COLO668 (cell line): Measurements from ENCODE around the gene INTS4.
"Not testable (repeated sequence)": the region's sequence is repeated elsewhere in the genome, so short reads cannot be mapped to it uniquely, and the experiment has no call there.

ENCODE experiments used
- DNase-seq: peaks from one replicate; lab custom pipeline; 2025; ENCODE audit not compliant: unreplicated experiment; lab: John Stamatoyannopoulos, UW

Gene INTS4

DNA sequence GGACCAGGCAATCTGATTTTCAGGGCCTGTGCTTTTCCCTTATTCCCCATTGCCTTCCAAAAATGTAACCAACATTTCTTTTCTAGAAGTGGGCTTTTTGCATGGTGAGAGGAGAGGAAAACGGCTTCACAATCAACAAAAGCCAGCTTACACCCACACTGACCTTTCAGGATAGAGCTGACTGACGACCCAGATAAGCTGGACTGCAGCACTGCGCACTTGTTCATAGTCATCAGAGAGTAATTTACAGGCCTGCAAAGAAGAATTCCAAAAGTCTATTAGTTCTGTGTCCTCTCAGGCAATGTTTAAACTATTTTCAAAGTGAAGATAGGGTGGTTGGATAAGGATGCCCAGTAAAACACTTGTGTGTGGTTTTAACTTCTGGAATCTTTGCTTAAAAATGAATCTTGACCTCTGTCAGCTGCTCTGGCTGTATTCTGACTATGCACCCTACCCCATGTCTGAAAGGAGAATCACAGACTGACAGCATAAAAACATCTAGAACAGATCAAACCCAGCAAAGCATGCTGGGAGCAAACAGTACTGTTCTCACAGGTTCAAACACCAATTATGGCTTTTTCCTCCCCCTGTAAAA is 35.8 kb downstream of the INTS4 start:
- DNase-seq, result not testable (repeated sequence)

DNA sequence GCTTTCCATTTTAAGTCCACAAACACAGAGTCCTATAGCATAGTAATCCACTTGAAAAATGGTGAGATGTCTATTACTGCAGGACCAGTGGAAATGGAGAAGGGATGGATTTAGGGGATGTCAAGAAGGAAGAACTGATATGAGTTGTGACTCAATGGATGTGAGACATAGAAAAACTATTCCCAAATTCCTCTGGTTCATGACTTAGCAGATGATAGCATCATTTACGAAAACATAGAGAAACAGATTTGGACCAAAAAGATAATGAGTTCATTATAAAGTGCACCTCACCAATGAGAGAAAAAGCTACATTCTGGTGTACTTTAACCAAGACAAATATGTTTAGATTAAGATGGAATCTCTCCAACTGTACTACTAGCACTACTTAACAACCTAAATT is 51.2 kb downstream of the INTS4 start:
- DNase-seq, result not testable (repeated sequence)

DNA sequence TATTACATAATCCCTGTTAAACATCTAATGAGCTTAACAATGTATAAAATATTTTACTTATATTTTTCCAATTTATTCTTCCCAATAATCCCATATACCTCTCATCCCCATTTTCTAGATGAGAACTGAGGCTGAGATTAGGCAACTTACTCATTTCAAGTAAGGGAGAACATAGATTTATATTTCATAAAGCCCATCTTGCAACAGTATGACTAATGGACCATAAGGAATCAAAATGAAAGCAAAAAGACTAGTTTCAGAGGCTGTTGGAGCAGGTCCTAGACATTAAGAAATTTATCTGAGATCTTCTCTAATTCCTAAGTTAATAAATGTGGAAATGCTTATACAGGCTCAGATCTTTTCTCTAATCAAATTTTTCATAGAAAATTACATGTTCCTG is 52.0 kb downstream of the INTS4 start:
- not testable (repeated sequence) for DNase-seq

DNA sequence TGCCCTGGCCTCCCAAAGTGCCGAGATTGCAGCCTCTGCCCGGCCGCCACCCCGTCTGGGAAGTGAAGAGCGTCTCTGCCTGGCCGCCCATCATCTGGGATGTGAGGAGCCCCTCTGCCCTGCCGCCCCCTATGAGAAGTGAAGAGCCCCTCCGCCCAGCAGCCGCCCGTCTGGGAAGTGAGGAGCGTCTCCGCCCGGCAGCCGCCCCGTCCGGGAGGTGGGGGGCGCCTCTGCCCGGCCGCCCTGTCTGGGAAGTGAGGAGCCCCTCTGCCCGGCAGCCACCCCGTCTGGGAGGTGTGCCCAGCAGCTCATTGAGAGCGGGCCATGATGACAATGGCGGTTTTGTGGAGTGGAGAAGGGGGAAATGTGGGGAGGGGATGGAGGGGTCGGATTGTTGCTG is 60.9 kb downstream of the INTS4 start:
- DNase-seq, result not testable (repeated sequence)

DNA sequence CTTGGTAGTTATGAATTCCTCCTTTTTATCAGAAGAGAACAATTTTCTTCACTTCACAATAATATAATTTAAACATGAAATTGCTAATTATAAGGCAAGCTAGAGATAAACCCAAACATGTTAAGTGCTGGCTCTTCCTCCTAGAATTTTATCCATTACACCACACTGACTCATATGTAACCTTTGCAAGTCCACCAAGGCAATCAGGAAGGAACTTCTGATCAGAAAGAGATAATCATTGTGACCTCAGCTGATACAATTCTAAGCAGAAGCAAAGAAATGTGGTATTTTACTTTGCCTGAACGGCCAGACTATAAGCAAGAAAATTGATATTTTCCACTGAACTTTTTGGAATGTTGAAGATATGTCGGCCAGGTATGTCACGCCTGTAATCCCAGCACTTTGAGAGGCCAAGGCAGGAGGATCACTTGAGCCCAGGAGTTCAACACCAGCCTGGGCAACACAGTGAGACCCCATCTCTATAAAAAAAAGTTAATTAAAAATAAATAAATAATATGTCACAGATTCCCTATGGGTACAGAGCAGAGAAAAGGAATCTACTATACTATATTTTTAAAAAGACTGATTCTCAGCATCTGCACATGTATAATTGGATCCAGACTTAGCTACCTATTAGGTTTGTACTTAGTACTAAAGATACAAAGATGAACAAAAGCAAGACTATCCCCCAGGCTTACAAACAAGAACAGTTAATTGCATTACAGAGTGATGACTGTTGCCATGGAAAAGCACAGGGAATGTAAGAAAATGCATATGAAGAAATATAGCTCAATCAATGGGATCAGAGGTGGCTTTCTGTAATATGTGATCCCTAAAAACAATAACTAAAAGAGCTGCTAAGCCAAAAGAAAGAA is 63.9 kb downstream of the INTS4 start:
- DNase-seq, result not testable (repeated sequence)

DNA sequence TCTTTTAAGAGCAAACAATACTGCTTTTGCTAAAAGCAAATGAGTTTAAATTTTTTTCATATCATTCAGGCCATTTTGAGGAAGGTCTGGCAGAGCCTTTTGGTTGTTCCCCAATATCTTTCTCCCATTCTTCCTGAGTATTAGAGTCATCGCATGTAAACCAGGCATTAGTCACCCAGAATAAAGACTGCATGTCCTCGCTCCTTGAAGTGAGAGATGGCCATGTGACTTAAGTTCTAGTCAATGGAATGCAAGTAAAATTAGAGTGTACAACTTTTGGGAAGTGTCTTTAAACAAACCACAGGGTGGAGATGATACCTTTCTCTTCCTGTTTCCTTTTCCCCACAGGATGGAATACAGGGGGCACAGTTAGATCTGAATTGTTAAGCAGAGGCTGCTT is 76.8 kb downstream of the INTS4 start:
- not testable (repeated sequence) for DNase-seq

DNA sequence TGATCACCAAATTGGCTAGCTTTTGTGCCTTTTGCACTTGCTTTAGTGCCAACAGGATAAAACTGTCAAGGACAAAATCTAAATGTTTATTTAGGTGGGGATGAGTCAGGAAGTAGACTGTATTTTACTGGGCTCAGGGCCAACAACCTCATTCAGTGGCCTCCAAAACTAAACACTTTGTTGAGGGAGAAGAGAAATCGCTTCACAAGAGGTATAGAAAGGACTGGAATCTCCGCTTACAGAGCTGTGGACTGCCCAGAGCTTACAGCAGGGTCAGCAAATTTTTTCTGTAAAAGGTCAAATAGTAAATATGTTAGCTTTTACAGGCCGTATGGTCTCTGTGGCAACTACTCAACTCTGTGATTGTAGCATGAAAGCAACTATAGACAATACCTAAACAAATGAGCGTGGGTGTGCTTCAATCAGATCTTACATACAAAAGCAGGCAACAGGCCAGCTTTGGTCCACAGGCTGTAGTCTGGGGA is 80.1 kb downstream of the INTS4 start:
- peak; percentile 63 for DNase-seq

DNA sequence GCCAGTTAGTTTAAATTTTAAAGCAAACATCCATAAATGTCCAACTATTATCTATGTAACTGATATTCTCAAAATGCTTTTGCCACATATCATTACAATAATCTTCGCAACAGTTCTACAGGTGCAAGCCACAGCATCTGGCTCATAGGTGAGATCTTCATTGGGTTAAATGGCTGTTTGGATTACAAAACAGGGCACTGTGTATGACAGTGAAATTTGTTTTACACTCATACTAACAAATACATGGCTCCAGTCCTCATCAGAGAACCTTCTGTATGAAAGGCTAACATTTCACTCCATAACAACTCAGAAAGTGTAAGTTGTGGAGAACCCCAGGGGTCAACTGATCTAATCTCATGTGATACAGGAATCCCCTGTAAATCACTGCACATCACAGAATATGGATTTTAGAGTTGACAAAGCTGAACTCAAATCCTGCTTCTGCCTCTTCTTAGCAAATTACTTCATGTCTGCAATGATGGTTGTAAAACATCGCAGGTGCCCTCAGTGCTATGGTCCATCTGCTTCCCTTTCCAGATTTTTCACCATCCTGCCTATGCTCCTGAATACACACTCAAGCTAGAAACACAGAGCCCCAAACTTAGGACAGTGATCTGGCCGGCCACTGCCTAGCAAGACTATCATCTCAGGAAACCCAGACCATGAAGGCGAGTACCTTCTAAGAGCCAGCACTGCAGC is 80.7 kb downstream of the INTS4 start:
- DNase-seq, result peak; percentile 32

DNA sequence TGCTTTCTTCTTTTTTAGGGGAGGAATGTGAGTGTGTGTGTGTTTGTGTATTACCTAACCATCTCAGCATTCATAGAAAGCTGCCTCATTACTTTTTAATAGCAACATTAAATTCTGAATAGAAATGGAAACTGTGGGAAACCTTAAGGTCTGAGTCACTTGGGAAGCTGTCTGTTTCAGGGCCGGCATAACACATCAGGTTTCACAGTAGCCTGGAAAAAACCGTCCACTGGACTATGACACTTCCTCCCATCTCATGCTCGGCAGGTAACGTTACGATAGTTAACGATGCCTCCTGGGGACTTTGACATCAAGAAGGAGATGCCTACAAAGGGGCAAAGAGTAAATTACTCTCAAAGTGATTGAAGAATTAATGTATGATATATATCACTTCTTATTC is 83.6 kb downstream of the INTS4 start:
- not testable (repeated sequence) for DNase-seq

DNA sequence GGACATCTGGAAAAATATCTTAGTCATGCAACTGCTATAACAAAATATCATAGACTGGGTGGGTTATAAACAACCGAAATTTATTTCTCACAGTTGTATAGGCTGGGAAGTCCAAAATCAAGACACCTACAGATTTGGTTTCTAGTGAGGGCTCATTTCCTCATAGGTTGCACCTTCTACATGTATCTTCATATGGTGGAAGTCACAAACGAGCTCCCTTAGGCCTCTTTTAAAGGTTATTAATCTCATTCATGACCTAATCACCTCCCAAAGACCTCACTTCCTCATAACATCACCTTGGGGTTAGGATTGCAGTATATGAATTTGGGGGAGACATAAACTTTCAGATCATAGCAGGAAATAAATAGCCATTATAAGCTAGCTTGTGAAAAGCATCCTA is 85.2 kb downstream of the INTS4 start:
- no peak for DNase-seq

DNA sequence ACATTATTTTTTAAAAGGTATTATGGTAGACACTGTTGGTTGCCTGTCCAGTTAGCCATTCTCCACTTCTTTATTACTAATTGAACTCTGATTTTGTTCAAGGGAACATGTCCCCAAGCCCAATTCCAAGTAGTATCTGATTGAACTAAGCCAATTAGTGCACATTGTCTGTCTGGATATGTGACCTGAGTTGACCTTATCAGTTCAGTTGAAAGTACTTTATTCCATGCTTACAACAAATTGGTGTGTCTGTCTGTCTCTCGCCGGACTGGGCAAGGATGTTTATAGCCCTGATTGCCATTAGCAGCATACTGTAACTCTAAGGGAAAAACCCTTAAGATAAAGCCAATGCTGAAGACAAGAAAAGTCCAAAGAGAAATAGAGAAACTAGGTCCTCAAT is 85.6 kb downstream of the INTS4 start:
- DNase-seq, result no peak

DNA sequence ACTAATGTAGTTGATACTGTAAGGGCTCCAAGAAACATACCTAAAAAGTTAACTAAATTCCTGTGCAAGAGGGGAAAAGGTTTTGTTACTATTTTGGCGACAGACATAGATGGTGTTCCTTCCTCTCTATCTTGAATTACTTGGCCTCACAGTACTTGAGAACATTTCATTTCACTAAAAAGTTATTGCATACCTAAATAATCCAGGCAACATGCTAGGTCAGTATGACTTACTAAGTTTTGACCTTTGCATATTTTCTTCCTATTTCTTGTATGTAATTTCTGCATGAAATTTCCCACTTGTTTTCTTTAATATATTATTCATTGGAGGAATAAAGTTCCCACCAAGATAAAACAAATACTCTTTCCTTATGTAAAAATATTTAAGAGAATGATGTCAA is 99.5 kb downstream of the INTS4 start:
- DNase-seq, result not testable (repeated sequence)

DNA sequence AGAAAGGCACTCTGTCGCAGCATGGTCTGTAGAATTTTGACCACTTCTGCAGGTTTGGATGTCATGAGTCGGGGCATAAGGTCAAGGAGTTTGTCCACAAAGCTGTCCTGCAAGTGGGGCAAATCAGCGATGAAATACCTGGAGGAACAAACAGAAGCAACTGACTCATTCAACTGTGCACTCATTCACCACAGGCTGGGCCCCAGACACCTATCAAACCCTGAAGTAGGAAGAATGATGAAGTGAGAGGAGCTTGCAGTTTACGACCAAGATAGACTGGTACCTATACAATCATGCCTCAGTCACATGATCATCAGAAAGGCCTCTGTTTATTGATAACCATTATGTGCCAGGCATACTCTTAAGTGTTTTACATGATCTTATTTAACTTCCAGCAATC is 102.8 kb downstream of the INTS4 start:
- not testable (repeated sequence) for DNase-seq

DNA sequence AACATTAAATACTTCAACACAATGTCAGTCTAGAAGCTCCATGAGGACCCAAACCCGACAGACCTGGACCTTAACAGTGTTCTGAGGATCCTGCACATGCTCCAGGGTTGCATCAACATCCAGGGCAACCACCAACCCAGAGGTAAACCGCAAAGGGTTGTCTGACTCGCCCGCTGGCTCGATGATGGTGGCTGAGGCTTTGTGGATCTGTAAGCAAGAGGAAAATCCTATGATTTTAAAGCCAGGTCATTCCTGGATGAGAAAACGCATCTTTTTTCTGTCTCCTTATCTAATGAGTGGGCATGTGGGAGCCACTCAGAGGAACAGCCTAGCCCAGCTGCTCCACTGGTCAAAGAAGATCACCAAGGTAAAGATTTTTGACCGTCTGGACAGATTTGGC is 103.2 kb downstream of the INTS4 start:
- DNase-seq, result not testable (repeated sequence)

DNA sequence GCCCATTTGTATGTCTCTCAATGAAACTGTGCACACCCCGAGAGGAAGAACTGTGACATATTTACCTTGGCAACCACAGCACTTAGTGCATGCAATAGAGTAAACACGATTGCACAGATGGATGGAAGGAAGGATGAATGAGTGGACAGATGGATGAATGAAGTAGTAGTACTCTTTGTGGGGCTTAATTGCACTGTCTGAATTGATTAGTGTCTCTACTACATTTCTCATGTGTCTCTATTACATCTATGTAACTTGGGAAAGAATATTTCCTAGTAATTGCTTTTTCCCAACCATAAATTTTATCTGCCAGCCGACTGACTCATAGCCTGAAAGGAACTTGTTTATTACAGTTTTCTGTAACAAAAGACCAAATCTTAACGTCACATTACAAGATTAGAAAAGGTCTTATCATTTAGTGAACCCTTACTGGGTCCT is 103.8 kb downstream of the INTS4 start:
- peak; percentile 25 for DNase-seq

DNA sequence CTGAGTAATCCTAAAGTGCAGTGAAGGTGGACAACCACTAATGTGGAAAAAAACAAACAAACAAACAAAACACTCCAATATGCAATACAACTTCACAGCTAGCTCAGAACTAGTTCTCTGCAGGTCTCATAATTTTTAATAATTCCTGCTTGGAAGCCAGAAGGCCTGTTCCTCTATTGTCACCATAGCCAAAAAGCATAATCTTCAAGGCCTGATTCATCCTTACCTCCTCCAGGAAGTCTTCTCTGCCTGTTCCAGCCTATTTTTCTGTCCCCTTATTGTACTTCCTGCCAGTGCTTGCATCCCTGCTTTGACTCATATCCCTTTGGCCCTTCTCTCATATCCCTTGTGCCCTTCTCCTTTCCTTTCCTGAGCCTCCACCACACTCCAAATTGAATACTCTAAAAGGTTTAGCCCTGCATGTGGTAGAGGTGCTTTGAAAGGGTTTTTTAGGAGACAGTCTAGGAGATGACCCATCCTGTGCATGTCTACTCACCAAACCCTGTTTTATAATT is 104.3 kb downstream of the INTS4 start:
- DNase-seq, result not testable (repeated sequence)

DNA sequence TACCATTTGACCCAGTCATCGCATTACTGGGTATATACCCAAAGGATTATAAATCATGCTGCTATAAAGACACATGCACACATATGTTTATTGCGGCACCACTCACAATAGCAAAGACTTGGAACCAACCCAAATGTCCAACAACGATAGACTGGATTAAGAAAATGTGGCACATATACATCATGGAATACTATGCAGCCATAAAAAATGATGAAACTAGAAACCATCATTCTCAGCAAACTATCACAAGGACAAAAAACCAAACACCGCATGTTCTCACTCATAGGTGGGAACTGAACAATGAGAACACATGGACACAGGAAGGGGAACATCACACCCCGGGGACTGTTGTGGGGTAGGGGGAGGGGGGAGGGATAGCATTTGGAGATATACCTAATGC is 105.4 kb downstream of the INTS4 start:
- not testable (repeated sequence) for DNase-seq

DNA sequence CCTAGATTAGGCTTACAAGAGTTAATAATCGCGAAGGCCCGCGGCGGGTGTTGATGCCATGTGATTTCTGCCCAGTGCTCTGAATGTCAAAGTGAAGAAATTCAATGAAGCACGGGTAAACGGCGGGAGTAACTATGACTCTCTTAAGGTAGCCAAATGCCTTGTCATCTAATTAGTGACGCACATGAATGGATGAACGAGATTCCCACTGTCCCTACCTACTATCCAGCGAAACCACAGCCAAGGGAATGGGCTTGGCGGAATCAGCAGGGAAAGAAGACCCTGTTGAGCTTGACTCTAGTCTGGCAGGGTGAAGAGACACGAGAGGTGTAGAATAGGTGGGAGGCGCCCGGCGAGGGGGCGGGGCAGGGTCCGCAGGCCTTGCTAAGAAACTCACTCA is 108.1 kb downstream of the INTS4 start:
- no peak for DNase-seq

DNA sequence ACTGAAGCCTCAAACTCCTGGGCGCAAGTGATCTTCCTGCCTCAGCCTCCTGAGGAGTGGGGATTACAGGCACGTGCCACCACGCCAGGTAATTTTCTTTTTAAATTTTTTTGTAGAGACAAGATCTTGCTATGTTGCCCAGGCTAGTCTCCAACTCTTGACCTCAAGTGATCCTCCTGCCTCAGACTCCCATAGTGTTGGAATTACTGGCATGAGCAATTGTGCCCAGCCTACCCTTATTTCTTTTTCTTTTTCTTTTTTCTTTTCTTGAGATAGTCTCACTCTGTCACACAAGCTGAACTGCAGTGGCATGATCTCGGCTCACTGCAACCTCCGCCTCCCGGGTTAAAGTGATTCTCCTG is 109.7 kb downstream of the INTS4 start:
- no peak for DNase-seq

DNA sequence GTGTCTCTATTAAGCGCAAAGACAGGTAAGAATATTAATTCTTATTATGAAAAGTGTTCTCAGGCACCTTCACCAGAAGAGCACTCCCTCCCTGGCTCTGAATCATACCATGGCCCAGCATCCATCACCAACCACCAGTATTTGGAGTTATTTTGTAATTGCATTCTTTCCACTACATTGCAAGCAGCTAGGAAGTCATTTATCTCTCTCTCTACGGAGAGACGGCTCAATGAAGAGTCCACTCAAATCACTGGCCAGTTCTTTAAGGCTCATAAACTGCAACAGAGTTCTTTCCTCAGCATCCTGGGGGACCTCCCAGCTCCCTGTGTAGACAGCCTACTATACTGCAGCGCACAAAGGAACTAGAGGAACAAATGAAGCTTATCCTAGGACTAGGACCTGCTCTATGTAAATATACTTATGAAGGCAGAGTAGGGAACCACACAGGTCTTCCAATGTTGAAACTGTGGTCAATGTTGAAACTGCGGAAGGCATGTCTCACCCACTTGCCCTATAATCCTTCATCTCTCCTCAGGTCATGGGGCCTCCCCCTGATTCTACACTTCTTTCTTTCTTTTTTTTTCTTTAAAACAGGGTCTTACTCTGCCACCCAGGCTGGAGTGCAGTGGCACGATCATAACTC is 110.2 kb downstream of the INTS4 start:
- no peak for DNase-seq

DNA sequence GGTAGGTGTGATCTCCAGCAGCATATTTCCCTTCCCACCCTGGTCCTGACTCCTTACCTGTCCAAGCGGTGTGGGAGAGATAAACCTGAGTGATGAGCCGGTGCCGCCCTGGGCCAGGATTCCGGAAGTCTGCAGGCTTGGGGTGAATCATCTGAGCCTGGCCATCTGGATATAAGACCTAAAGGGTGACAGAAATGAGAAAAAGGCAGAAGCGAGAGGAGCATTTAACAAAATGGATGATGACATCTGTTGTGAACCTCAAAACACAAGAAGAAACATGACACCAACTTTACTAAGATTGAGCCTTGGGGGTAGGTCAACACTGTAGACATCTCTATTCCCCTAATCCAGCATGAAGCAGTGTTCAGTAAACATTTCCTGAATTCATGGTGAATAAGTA is 110.7 kb downstream of the INTS4 start:
- DNase-seq, result no peak
